H9 (cell line): ENCODE results near the gene DLG2. TPM values are rescaled to one million over a fixed set of nuclear protein-coding genes. Genes with fewer than 3 reads are reported as not detected.

Source experiments
- DNase-seq: peaks from one replicate; pipeline ENCODE4 v3.0.0-alpha.2; 2017
- H2AFZ ChIP-seq: one replicate; pipeline ENCODE4 v1.6.1; 2013; ENCODE audit warnings: mild to moderate bottlenecking, low read length, control low read depth, moderate library complexity
- H2AK5ac ChIP-seq: 2 replicates; pipeline ENCODE4 v1.6.1; 2013; ENCODE audit warnings: low read length, control low read depth, mixed read lengths; ENCODE audit not compliant: insufficient read length
- H2BK120ac ChIP-seq: one replicate; pipeline ENCODE4 v1.6.1; 2013; ENCODE audit warnings: low read depth, mild to moderate bottlenecking, low read length, control low read depth, inconsistent platforms; ENCODE audit not compliant: poor library complexity, severe bottlenecking
- H2BK12ac ChIP-seq: 2 replicates; pipeline ENCODE4 v1.6.1; 2013; ENCODE audit warnings: low read length, control low read depth, mixed read lengths, low read depth; ENCODE audit not compliant: insufficient read length
- H2BK15ac ChIP-seq: 2 replicates; pipeline ENCODE4 v1.6.1; 2013; ENCODE audit warnings: low read depth, low read length, control low read depth
- H2BK20ac ChIP-seq: one replicate; pipeline ENCODE4 v1.6.1; 2013; ENCODE audit warnings: low read depth, mild to moderate bottlenecking, low read length, control low read depth, inconsistent platforms; ENCODE audit not compliant: poor library complexity, severe bottlenecking
- H2BK5ac ChIP-seq: 2 replicates; pipeline ENCODE4 v1.6.1; 2013; ENCODE audit warnings: low read length, control low read depth, mixed read lengths; ENCODE audit not compliant: insufficient read length
- H3K14ac ChIP-seq: 2 replicates; pipeline ENCODE4 v1.6.1; 2013; ENCODE audit warnings: low read length, control low read depth; ENCODE audit not compliant: insufficient read depth
- H3K18ac ChIP-seq: 2 replicates; pipeline ENCODE4 v1.6.1; 2013; ENCODE audit warnings: low read depth, mild to moderate bottlenecking, mixed read lengths, low read length, control low read depth; ENCODE audit not compliant: insufficient read length
- H3K23ac ChIP-seq: 2 replicates; pipeline ENCODE4 v1.6.1; 2013; ENCODE audit warnings: low read length, control low read depth, mixed read lengths, low read depth; ENCODE audit not compliant: insufficient read length
- H3K23me2 ChIP-seq: 2 replicates; pipeline ENCODE4 v1.6.1; 2013; ENCODE audit warnings: low read depth, mild to moderate bottlenecking, mixed read lengths, low read length, control low read depth; ENCODE audit not compliant: insufficient read length, poor library complexity, severe bottlenecking
- H3K27ac ChIP-seq: 2 replicates; pipeline ENCODE4 v1.5.1; 2013; ENCODE audit warnings: low read length, control low read depth, mixed read lengths, low read depth; ENCODE audit not compliant: insufficient read length
- H3K27me3 ChIP-seq: 2 replicates; pipeline ENCODE4 v1.6.1; 2013; ENCODE audit warnings: low read length, control low read depth, inconsistent platforms; ENCODE audit not compliant: insufficient read depth
- H3K4ac ChIP-seq: 2 replicates; pipeline ENCODE4 v1.6.1; 2013; ENCODE audit warnings: low read depth, mild to moderate bottlenecking, control low read depth, inconsistent platforms, low read length, moderate library complexity
- H3K4me1 ChIP-seq: 2 replicates; pipeline ENCODE4 v1.6.1; 2013; ENCODE audit warnings: low read length, control low read depth, inconsistent platforms; ENCODE audit not compliant: insufficient read depth
- H3K4me2 ChIP-seq: 2 replicates; pipeline ENCODE4 v1.6.1; 2013; ENCODE audit warnings: low read length, control low read depth, mixed read lengths; ENCODE audit not compliant: insufficient read length, insufficient read depth
- H3K56ac ChIP-seq: 2 replicates; pipeline ENCODE4 v1.6.1; 2013; ENCODE audit warnings: low read depth, mild to moderate bottlenecking, mixed read lengths, low read length, control low read depth; ENCODE audit not compliant: insufficient read length
- H3K79me1 ChIP-seq: 2 replicates; pipeline ENCODE4 v1.6.1; 2013; ENCODE audit warnings: low read depth, mild to moderate bottlenecking, moderate library complexity, low read length, control low read depth, inconsistent platforms; ENCODE audit not compliant: insufficient read depth, poor library complexity, severe bottlenecking
- H3K79me2 ChIP-seq: 2 replicates; pipeline ENCODE4 v1.6.1; 2013; ENCODE audit warnings: low read length, control low read depth, inconsistent platforms; ENCODE audit not compliant: insufficient read depth
- H3K9ac ChIP-seq: 2 replicates; pipeline ENCODE4 v1.6.1; 2013; ENCODE audit warnings: low read length, control low read depth, mixed read lengths; ENCODE audit not compliant: insufficient read length; ENCODE audit errors: extremely low read depth
- H3K9me3 ChIP-seq: one replicate; pipeline ENCODE4 v1.6.1; 2013; ENCODE audit warnings: low read depth, low read length, inconsistent platforms; ENCODE audit not compliant: control insufficient read depth
- H3T11ph ChIP-seq: one replicate; pipeline ENCODE4 v1.6.1; 2013; ENCODE audit warnings: mild to moderate bottlenecking, low read length, control low read depth, inconsistent platforms
- H4K20me1 ChIP-seq: one replicate; pipeline ENCODE4 v1.6.1; 2013; ENCODE audit not compliant: control insufficient read depth, insufficient read length, insufficient read depth
- H4K5ac ChIP-seq: 2 replicates; pipeline ENCODE4 v1.6.1; 2013; ENCODE audit warnings: low read depth, mild to moderate bottlenecking, mixed read lengths, low read length, control low read depth; ENCODE audit not compliant: insufficient read length
- H4K8ac ChIP-seq: replicated peaks from 2 replicates; pipeline ENCODE4 v1.6.1; 2013; ENCODE audit warnings: low read length, control low read depth, mixed read lengths, low read depth; ENCODE audit not compliant: insufficient read length
- H4K91ac ChIP-seq: 2 replicates; pipeline ENCODE4 v1.6.1; 2013; ENCODE audit warnings: low read depth, mild to moderate bottlenecking, moderate library complexity, mixed read lengths, low read length, control low read depth; ENCODE audit not compliant: insufficient read length
- H3K27ac Mint-ChIP-seq, 3 experiments: 2 replicates in 2 of 3; 3 replicates in 1 of 3; pipeline ENCODE4 v1.8.0; 2020 to 2021; ENCODE audit warnings: mixed read lengths in 3 of 3, mild to moderate bottlenecking in 1 of 3, moderate library complexity in 1 of 3
- H3K27me3 Mint-ChIP-seq: 2 replicates; pipeline ENCODE4 v1.8.0; 2021; ENCODE audit warnings: low read depth, mild to moderate bottlenecking, moderate library complexity, mixed read lengths
- H3K36me3 Mint-ChIP-seq, 3 experiments: 2 replicates in 2 of 3; 3 replicates in 1 of 3; pipeline ENCODE4 v1.8.0; 2020 to 2021; ENCODE audit warnings: low read depth in 3 of 3, mixed read lengths in 3 of 3; ENCODE audit not compliant: insufficient read depth in 1 of 3
- H3K4me1 Mint-ChIP-seq, 2 experiments: 2 replicates each; pipeline ENCODE4 v1.8.0; 2020; ENCODE audit warnings: mixed read lengths in 2 of 2
- H3K4me3 Mint-ChIP-seq, 2 experiments: 2 replicates in 1 of 2; 3 replicates in 1 of 2; pipeline ENCODE4 v1.8.0; 2020 to 2021; ENCODE audit warnings: mild to moderate bottlenecking in 2 of 2, mixed read lengths in 2 of 2, moderate library complexity in 1 of 2
- H3K9me3 Mint-ChIP-seq, 2 experiments: 2 replicates in 1 of 2; 3 replicates in 1 of 2; pipeline ENCODE4 v1.8.0; 2020; ENCODE audit warnings: mild to moderate bottlenecking in 2 of 2, mixed read lengths in 2 of 2, moderate library complexity in 1 of 2
- CTCF ChIP-seq: fragments of 200-600 bp; sonication (generic); conservative IDR thresholded peaks from 3 replicates; pipeline ENCODE4 v1.8.0; 2021; ENCODE audit warnings: antibody characterized with exemption, mild to moderate bottlenecking
- WGBS: extraction: QIAGEN DNeasy Blood & Tissue Kit; methylation state at CpG from one replicate; pipeline ENCODE4 v1.1.7; 2013; ENCODE audit warnings: missing lambda C conversion rate, low lambda C conversion rate, mixed read lengths; ENCODE audit not compliant: insufficient read length; ENCODE audit errors: extremely low coverage; 5-methylcytosine and 5-hydroxymethylcytosine counted together
- total RNA-seq: library from RNA; stranded (reverse); gene quantifications from 2 replicates; pipeline ENCODE4 v1.2.1, GENCODE V29; 2021

The DLG2 gene
- total RNA-seq, 1 experiment from 2014 or later = 8.0 TPM

- H3K36me3 Mint-ChIP-seq = peaks cover 0 to 3% (median 0%) of the 10 kb centered on the region in 3 experiments; a peak in 1 of 7 replicates
- peaks cover 6 to 9% of the 10 kb centered on the region in 2 experiments; a peak in 3 of 5 replicates for H3K9me3 Mint-ChIP-seq
- Histone ChIP-seq H3K4ac (no peak overlapping the region), H3T11ph (no peak overlapping the region), H4K5ac (no peak overlapping the region), H4K8ac (no peak overlapping the region), H2AK5ac (no peak overlapping the region), H3K79me2 (no peaks in the 10 kb centered on the region), H2AFZ (no peak overlapping the region), H3K79me1 (no peaks in the 10 kb centered on the region), H3K4me2 (no peak overlapping the region), H2BK5ac (no peak overlapping the region), H3K23ac (no peak overlapping the region), H3K9ac (no peak overlapping the region), H4K20me1 (no peaks in the 10 kb centered on the region), H3K56ac (no peak overlapping the region), H3K23me2 (no peaks in the 10 kb centered on the region), H2BK15ac (no peak overlapping the region), H2BK120ac (no peak overlapping the region), H3K14ac (no peak overlapping the region), H3K9me3 (no peaks in the 10 kb centered on the region), H2BK20ac (no peak overlapping the region), H3K18ac (no peak overlapping the region), H3K27ac (no peak overlapping the region), H3K27me3 (no peaks in the 10 kb centered on the region), H2BK12ac (no peak overlapping the region), H4K91ac (no peak overlapping the region), H3K4me1 (no peaks in the 10 kb centered on the region)
- 100% methylated on average over 1 of the region's 1 CpG for WGBS
- H3K27ac Mint-ChIP-seq = peak overlapping the region in 1 of 3 experiments; percentile 25; a peak in 1 of 7 replicates
- TF ChIP-seq CTCF = no peak
- H3K4me3 Mint-ChIP-seq = no peak overlapping the region
- DNase-seq = no peak
- H3K27me3 Mint-ChIP-seq = no peaks in the 10 kb centered on the region
- peaks cover 6 to 8% of the 10 kb centered on the region in 2 experiments for H3K4me1 Mint-ChIP-seq
Measured at GRCh38 chr11:83852775-83853442, 1774.2 kb downstream of the DLG2 start.
